ENCODE data around the gene TRMO. TPM values are rescaled to one million over a fixed set of nuclear protein-coding genes. Genes with fewer than 3 reads are reported as not detected.

TRMO gene
- total and polyA plus RNA-seq, 9 of the 15 experiments (the other 6 are each of a cell fraction or from before 2014, with no cell fraction given), result 5.6 to 22.4 (median 16.2) TPM

DNA sequence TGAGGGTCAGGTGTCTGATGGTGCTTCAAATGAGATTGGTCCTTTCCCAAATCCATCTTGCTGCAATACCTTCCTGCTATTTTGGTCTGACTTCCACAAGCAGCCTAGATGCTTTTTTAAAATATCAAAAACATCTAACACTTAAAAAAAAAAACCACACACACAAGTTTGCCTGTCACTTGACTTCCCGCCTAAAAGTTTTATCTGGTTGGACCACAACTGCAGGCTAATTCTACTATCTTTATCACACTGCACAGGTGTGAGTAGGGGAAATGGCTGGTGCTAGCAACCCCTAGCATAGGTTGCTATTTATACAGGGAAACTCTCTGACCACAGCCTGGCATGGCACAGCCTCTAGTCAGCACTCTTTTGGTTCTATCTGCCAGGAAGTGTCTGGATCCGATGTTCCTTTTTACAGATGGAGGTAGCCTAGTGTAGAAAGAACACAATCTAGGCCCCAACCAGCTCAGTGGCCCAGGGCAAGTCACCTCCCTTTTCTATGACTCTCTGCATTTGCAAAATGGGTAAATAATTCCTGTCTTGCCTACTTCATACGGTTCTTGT lies 15.9 kb upstream of the TRMO start, which contains the start of gene HEMGN (continued):
- TF ChIP-seq DNMT1 (IDR thresholded peaks at IDR 0.05) (no peak), CREB1 (IDR thresholded peaks at IDR 0.05) (peak; percentile 69), CREB1 (CRISPR knock-in tag; IDR thresholded peaks at IDR 0.05) (no peak), YY1 (IDR thresholded peaks at IDR 0.05; ENCODE audit: borderline replicate concordance in 1 of 3, control insufficient read depth in 1 of 3, extremely low read depth in 1 of 3, insufficient read depth in 3 of 3, insufficient read length in 1 of 3, insufficient replicate concordance in 2 of 3, low read depth in 1 of 3, low read length in 2 of 3) (peak in 1 of 3 experiments; percentile 82), ILF3 (IDR thresholded peaks at IDR 0.05; ENCODE audit: borderline replicate concordance) (no peak), PML (IDR thresholded peaks at IDR 0.05; ENCODE audit: low read length) (peak; percentile 98), ETV6 (IDR thresholded peaks at IDR 0.05; ENCODE audit: borderline replicate concordance in 1 of 2, low read depth in 2 of 2, low read length in 1 of 2) (peak in 1 of 2 experiments; percentile 79; a peak in 1 of 4 replicates), ETV6 (CRISPR knock-in tag; IDR thresholded peaks at IDR 0.05; ENCODE audit: borderline replicate concordance) (no peak), ZNF274 (IDR thresholded peaks at IDR 0.05; ENCODE audit: borderline replicate concordance, low read depth, low read length) (peak; percentile 25; the same call in 1 of the 2 replicates), ELF4 (CRISPR knock-in tag; IDR thresholded peaks at IDR 0.05) (0 out of 2 replicates have a peak, but pooled peaks have one; percentile 26), RCOR1 (IDR thresholded peaks at IDR 0.05; ENCODE audit: borderline replicate concordance in 1 of 2, low read depth in 2 of 2, low read length in 2 of 2) (peak in 1 of 2 experiments; percentile 85; a peak in 3 of 4 replicates), BHLHE40 (IDR thresholded peaks at IDR 0.05; ENCODE audit: low read length) (peak; percentile 64; the same call in 1 of the 2 replicates), FOXK2 (conservative IDR thresholded peaks at IDR 0.05 in 1 of 2, IDR thresholded peaks at IDR 0.05 in 1 of 2; ENCODE audit: low read depth in 2 of 2) (peak; percentile 59 to 61; a peak in 3 of 4 replicates), ZNF668 (CRISPR knock-in tag; IDR thresholded peaks at IDR 0.05) (no peak), KDM2B (CRISPR knock-in tag; IDR thresholded peaks at IDR 0.05) (no peak), ZNF165 (CRISPR knock-in tag; IDR thresholded peaks at IDR 0.05; ENCODE audit: borderline replicate concordance) (no peak)
- TF ChIP-seq, protein P1, sequence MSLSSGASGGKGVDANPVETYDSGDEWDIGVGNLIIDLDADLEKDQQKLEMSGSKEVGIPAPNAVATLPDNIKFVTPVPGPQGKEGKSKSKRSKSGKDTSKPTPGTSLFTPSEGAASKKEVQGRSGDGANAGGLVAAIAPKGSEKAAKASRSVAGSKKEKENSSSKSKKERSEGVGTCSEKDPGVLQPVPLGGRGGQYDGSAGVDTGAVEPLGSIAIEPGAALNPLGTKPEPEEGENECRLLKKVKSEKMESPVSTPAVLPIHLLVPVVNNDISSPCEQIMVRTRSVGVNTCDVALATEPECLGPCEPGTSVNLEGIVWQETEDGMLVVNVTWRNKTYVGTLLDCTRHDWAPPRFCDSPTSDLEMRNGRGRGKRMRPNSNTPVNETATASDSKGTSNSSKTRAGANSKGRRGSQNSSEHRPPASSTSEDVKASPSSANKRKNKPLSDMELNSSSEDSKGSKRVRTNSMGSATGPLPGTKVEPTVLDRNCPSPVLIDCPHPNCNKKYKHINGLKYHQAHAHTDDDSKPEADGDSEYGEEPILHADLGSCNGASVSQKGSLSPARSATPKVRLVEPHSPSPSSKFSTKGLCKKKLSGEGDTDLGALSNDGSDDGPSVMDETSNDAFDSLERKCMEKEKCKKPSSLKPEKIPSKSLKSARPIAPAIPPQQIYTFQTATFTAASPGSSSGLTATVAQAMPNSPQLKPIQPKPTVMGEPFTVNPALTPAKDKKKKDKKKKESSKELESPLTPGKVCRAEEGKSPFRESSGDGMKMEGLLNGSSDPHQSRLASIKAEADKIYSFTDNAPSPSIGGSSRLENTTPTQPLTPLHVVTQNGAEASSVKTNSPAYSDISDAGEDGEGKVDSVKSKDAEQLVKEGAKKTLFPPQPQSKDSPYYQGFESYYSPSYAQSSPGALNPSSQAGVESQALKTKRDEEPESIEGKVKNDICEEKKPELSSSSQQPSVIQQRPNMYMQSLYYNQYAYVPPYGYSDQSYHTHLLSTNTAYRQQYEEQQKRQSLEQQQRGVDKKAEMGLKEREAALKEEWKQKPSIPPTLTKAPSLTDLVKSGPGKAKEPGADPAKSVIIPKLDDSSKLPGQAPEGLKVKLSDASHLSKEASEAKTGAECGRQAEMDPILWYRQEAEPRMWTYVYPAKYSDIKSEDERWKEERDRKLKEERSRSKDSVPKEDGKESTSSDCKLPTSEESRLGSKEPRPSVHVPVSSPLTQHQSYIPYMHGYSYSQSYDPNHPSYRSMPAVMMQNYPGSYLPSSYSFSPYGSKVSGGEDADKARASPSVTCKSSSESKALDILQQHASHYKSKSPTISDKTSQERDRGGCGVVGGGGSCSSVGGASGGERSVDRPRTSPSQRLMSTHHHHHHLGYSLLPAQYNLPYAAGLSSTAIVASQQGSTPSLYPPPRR (CRISPR knock-in tag; IDR thresholded peaks at IDR 0.05; ENCODE audit: borderline replicate concordance), result no peak
- TF ChIP-seq, protein P2, sequence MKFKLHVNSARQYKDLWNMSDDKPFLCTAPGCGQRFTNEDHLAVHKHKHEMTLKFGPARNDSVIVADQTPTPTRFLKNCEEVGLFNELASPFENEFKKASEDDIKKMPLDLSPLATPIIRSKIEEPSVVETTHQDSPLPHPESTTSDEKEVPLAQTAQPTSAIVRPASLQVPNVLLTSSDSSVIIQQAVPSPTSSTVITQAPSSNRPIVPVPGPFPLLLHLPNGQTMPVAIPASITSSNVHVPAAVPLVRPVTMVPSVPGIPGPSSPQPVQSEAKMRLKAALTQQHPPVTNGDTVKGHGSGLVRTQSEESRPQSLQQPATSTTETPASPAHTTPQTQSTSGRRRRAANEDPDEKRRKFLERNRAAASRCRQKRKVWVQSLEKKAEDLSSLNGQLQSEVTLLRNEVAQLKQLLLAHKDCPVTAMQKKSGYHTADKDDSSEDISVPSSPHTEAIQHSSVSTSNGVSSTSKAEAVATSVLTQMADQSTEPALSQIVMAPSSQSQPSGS (CRISPR knock-in tag; IDR thresholded peaks at IDR 0.05), result no peak
- TF ChIP-seq, protein P3, sequence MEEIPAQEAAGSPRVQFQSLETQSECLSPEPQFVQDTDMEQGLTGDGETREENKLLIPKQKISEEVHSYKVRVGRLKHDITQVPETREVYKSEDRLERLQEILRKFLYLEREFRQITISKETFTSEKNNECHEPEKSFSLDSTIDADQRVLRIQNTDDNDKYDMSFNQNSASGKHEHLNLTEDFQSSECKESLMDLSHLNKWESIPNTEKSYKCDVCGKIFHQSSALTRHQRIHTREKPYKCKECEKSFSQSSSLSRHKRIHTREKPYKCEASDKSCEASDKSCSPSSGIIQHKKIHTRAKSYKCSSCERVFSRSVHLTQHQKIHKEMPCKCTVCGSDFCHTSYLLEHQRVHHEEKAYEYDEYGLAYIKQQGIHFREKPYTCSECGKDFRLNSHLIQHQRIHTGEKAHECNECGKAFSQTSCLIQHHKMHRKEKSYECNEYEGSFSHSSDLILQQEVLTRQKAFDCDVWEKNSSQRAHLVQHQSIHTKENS (CRISPR knock-in tag; IDR thresholded peaks at IDR 0.05), result no peak
- TF ChIP-seq, protein P4, sequence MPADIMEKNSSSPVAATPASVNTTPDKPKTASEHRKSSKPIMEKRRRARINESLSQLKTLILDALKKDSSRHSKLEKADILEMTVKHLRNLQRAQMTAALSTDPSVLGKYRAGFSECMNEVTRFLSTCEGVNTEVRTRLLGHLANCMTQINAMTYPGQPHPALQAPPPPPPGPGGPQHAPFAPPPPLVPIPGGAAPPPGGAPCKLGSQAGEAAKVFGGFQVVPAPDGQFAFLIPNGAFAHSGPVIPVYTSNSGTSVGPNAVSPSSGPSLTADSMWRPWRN (IDR thresholded peaks at IDR 0.05; ENCODE audit: low read depth), result peak; percentile 78
